B cell (primary cell): ENCODE data around the gene SUPT7L. TPM values are rescaled to one million over a fixed set of nuclear protein-coding genes. Genes with fewer than 3 reads are reported as not detected.
"Not testable (repeated sequence)": the region's sequence is repeated elsewhere in the genome, so short reads cannot be mapped to it uniquely, and the experiment has no call there.

Experiments used
- ATAC-seq: fragments of 200-7000 bp; cut with Tn5 transposase; one replicate; pipeline ENCODE4 v1.10.0; 2021; ENCODE audit warnings: low read depth, mild to moderate bottlenecking, moderate number of reproducible peaks, moderate library complexity
- CTCF ChIA-PET: fragments of 350-600 bp; sonication (Branson Sonifier 250); formaldehyde crosslinking; loops from one replicate; lab custom pipeline; 2021; ENCODE audit warnings: antibody characterized with exemption, inconsistent platforms; lab: Charles Lee
- POLR2A ChIA-PET: fragments of 350-600 bp; sonication (Branson Sonifier 250); formaldehyde crosslinking; loops from one replicate; lab custom pipeline; 2021; ENCODE audit warnings: antibody characterized with exemption; lab: Charles Lee
- DNase-seq: peaks from one replicate; pipeline ENCODE4 v3.0.0; 2013
- H2AFZ ChIP-seq: 2 replicates; pipeline ENCODE4 v1.6.1; 2012; ENCODE audit warnings: mild to moderate bottlenecking, low read depth, low read length; ENCODE audit not compliant: insufficient read depth, poor library complexity, severe bottlenecking
- H3K27ac ChIP-seq, 2 donors: 1 replicate in 1 of 2; 2 replicates in 1 of 2; pipeline ENCODE4 v1.5.1; 2012 to 2013; ENCODE audit warnings: low read length in 2 of 2, mild to moderate bottlenecking in 2 of 2, moderate library complexity in 1 of 2
- H3K27me3 ChIP-seq, 4 experiments: fragments of 200-600 bp in 1 of 4; sonication (generic) in 1 of 4; replicated peaks in 1 of 4; 1 replicate in 2 of 4; 2 replicates in 2 of 4; pipeline versions ENCODE4 v1.6.1 to v1.7.0; 2013 to 2016; ENCODE audit warnings: low read length in 3 of 4, mild to moderate bottlenecking in 2 of 4, mixed read lengths in 1 of 4, moderate library complexity in 1 of 4; ENCODE audit not compliant: insufficient read depth in 4 of 4, control insufficient read depth in 3 of 4; ENCODE audit errors: control extremely low read depth in 1 of 4
- H3K36me3 ChIP-seq, 2 experiments: replicated peaks in 1 of 2; 1 replicate in 1 of 2; 2 replicates in 1 of 2; pipeline versions ENCODE4 v1.6.1 to v1.7.1; 2013; ENCODE audit warnings: low read length in 1 of 2; ENCODE audit not compliant: insufficient read depth in 2 of 2, control insufficient read depth in 1 of 2; ENCODE audit errors: control extremely low read depth in 1 of 2, extremely low read depth in 1 of 2
- H3K4me1 ChIP-seq, 2 donors: fragments of 200-600 bp in 1 of 2; sonication (generic) in 1 of 2; 1 replicate in 1 of 2; 2 replicates in 1 of 2; pipeline versions ENCODE4 v1.5.1 to v1.6.1; 2013 to 2017; ENCODE audit warnings: low read length in 2 of 2; ENCODE audit not compliant: control insufficient read depth in 2 of 2, insufficient read depth in 2 of 2
- H3K4me2 ChIP-seq: replicated peaks from 2 replicates; pipeline ENCODE3; 2012; ENCODE audit warnings: mild to moderate bottlenecking, low read depth, low read length; ENCODE audit not compliant: poor library complexity, severe bottlenecking
- H3K4me3 ChIP-seq, 5 experiments: fragments of 200-600 bp in 1 of 5; sonication (generic) in 1 of 5; 1 replicate in 3 of 5; 2 replicates in 2 of 5; pipeline versions ENCODE4 v1.5.1 to v1.7.0; 2011 to 2016; ENCODE audit warnings: low read length in 4 of 5, mild to moderate bottlenecking in 4 of 5, low read depth in 2 of 5, control low read depth in 1 of 5, moderate library complexity in 1 of 5; ENCODE audit not compliant: insufficient read depth in 1 of 5; ENCODE audit errors: control extremely low read depth in 1 of 5, extremely low read depth in 1 of 5
- H3K79me2 ChIP-seq: fragments of 200-600 bp; sonication (generic); one replicate; pipeline ENCODE4 v1.6.0; 2016; ENCODE audit warnings: low read length; ENCODE audit not compliant: control insufficient read depth, insufficient read depth
- H3K9ac ChIP-seq: fragments of 200-600 bp; sonication (generic); 2 replicates; pipeline ENCODE4 v1.6.1; 2017; ENCODE audit warnings: mild to moderate bottlenecking, low read length, moderate library complexity
- H3K9me3 ChIP-seq, 3 donors: one replicate each; pipeline versions ENCODE4 v1.6.1 to v1.7.1; 2013; ENCODE audit warnings: low read length in 2 of 3; ENCODE audit not compliant: control insufficient read depth in 2 of 3, insufficient read depth in 1 of 3; ENCODE audit errors: control extremely low read depth in 1 of 3
- H4K20me1 ChIP-seq: 2 replicates; pipeline ENCODE4 v1.6.0; 2012; ENCODE audit warnings: mild to moderate bottlenecking, low read length; ENCODE audit not compliant: insufficient read depth, control insufficient read depth, poor library complexity, severe bottlenecking
- H3K27ac Mint-ChIP-seq: one replicate; pipeline ENCODE4 v1.8.0; 2021; ENCODE audit warnings: mixed read lengths
- H3K27me3 Mint-ChIP-seq: one replicate; pipeline ENCODE4 v1.8.0; 2021; ENCODE audit warnings: mixed read lengths
- H3K4me1 Mint-ChIP-seq: one replicate; pipeline ENCODE4 v1.8.0; 2021; ENCODE audit warnings: mixed read lengths
- H3K4me3 Mint-ChIP-seq: one replicate; pipeline ENCODE4 v1.8.0; 2021; ENCODE audit warnings: mixed read lengths
- H3K9me3 Mint-ChIP-seq: one replicate; pipeline ENCODE4 v1.8.0; 2022; ENCODE audit warnings: mixed read lengths; ENCODE audit not compliant: insufficient read depth
- CTCF ChIP-seq: fragments of 200-600 bp; IDR thresholded peaks from one replicate; pipeline ENCODE4 v1.8.0; 2022; ENCODE audit warnings: antibody characterized with exemption, mild to moderate bottlenecking
- EZH2 ChIP-seq: IDR thresholded peaks from 2 replicates; pipeline ENCODE4 v1.6.1; 2012; ENCODE audit warnings: borderline replicate concordance, low read depth, mild to moderate bottlenecking, moderate library complexity, low read length; ENCODE audit not compliant: insufficient read depth, poor library complexity, severe bottlenecking
- WGBS: methylation state at CpG from one replicate; pipeline ENCODE4 v1.1.5; 2013; ENCODE audit warnings: missing lambda C conversion rate; ENCODE audit not compliant: insufficient coverage; 5-methylcytosine and 5-hydroxymethylcytosine counted together
- intact Hi-C: fragments of 100-400 bp; cut with micrococcal nuclease; formaldehyde crosslinking; loops from one replicate; pipeline ENCODE4 v1.10.0; 2022
- polyA plus RNA-seq: library from polyadenylated mRNA; depleted of rRNA; stranded (reverse); fragments of >200 nt; gene quantifications from 2 replicates; pipeline ENCODE4 v1.2.3, GENCODE V29; 2012
- total RNA-seq, 2 donors: library from RNA; stranded (reverse); fragments of 120-200 nt in 1 of 2; gene quantifications; 1 replicate in 1 of 2; 2 replicates in 1 of 2; pipeline versions ENCODE4 v1.2.3 to v1.2.4, GENCODE V29; 2013 to 2022

The SUPT7L gene
- total and polyA plus RNA-seq, 2 donors (not counting 1 experiment from before 2014, with no cell fraction given), result 40.2 to 42.4 TPM

GRCh38 chr2:27634291-27634690, 29.1 kb downstream of the SUPT7L start:
- ChIA-PET POLR2A (no interaction called here), CTCF (no interaction called here)
- TF ChIP-seq EZH2 (no peak), CTCF (no peak)
- Histone ChIP-seq H3K79me2 (peaks cover 24% of the 10 kb centered on the region), H3K9me3 (no peaks in the 10 kb centered on the region), H3K4me3 (no peak overlapping the region), H3K4me2 (no peak overlapping the region), H3K4me1 (peaks cover 5 to 8% of the 10 kb centered on the region in 2 donors), H3K36me3 (peaks cover 3 to 75% of the 10 kb centered on the region in 2 experiments), H3K9ac (no peak overlapping the region), H3K27ac (no peak overlapping the region), H2AFZ (no peak overlapping the region), H4K20me1 (no peaks in the 10 kb centered on the region), H3K27me3 (no peaks in the 10 kb centered on the region)
- no peak for ATAC-seq
- no peaks in the 10 kb centered on the region for H3K9me3 Mint-ChIP-seq
- peaks cover 8% of the 10 kb centered on the region for H3K4me1 Mint-ChIP-seq
- no peaks in the 10 kb centered on the region for H3K27me3 Mint-ChIP-seq
- WGBS, result 100% methylated on average over 1 of the region's 2 CpGs
- H3K4me3 Mint-ChIP-seq, result no peak overlapping the region
- intact Hi-C loops, result no loop called here
- no peak overlapping the region for H3K27ac Mint-ChIP-seq
- no peak for DNase-seq

- Histone ChIP-seq H3K79me2 (peaks cover 29% of the 10 kb centered on the region), H3K4me1 (peaks cover 10 to 17% of the 10 kb centered on the region in 2 donors), H3K36me3 (peaks cover 0 to 42% of the 10 kb centered on the region in 2 experiments)
- H3K4me3 ChIP-seq, H3K9me3 Mint-ChIP-seq, H3K9me3 ChIP-seq, H3K9ac ChIP-seq, H3K27ac Mint-ChIP-seq, H3K4me2 ChIP-seq, H4K20me1 ChIP-seq, ATAC-seq, H3K27me3 ChIP-seq, DNase-seq, H3K27ac ChIP-seq, H2AFZ ChIP-seq, intact Hi-C loops, H3K27me3 Mint-ChIP-seq, CTCF ChIA-PET: not testable (repeated sequence)
- peaks cover 24% of the 10 kb centered on the region for H3K4me1 Mint-ChIP-seq
- peak overlapping the region; percentile 47 for H3K4me3 Mint-ChIP-seq
- 100% methylated on average over 1 of the region's 2 CpGs for WGBS
- POLR2A ChIA-PET, result interaction anchor here (0.6 kb wide), 1 partner anchor 259 kb away, joined by 3 read pairs; no protein-coding TSS in a partner anchor
These were observed 33.2 kb downstream of the SUPT7L start for GRCh38 chr2:27630257-27630656.
